ENCODE measurements around the gene SIPA1L3.

SIPA1L3 gene

DNA sequence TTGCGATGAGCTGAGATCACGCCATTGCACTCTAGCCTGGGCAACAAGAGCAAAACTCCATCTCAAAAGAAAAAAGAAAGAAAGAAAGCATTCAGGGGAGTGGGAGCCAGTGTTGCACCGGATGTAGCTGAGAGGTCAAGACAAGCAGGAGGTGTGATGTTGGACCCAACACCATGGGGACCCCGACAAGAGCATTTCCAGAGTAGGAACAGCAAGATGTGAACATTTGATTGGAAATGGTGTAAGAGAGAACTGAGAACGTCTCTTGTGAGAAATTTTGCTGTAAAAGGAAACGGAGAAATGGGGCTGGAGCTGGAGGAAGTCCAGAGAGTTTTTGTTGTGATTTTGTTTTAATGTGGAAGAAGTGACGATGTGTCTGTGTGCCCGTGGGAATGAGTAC is 332.8 kb downstream of the SIPA1L3 start:
- no peak for DNase-seq (ENCODE audit: low read depth)

- DNase-seq (ENCODE audit: low read depth), result no peak
Measured at GRCh38 chr19:38243279-38243673, 336.3 kb downstream of the SIPA1L3 start.

DNA sequence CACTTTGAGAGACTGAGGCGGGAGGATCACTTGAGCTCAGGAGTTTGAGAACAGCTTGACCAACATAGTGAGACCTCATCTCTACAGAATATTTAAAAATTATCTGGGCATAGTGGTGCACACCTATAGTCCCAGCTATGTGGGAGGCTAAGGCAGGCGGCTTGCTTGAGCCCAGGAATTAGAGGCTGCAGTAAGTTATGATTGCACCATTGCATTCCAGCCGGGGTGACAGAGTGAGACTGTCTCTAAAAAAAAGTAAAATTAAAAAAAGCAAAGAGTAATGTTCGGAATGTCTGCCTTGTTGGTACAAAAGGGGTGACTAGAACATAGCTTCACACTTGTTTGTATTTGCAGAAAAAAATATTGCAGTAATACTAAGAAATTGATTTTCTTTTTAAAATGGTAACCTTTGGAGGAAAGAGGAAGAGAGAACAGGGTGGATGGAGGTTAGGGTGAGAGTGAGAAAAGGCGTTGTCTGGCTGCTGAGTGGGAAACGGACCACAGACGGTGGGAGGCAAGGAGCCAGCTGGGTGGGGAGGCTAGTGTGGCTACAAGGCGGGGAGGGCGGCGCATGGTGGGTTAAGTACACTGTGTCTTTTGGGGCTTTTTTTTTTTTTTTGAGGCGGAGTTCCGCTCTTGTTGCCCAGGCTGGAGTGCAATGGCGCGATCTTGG is 339.0 kb downstream of the SIPA1L3 start:
- DNase-seq (ENCODE audit: low read depth), result no peak

DNA sequence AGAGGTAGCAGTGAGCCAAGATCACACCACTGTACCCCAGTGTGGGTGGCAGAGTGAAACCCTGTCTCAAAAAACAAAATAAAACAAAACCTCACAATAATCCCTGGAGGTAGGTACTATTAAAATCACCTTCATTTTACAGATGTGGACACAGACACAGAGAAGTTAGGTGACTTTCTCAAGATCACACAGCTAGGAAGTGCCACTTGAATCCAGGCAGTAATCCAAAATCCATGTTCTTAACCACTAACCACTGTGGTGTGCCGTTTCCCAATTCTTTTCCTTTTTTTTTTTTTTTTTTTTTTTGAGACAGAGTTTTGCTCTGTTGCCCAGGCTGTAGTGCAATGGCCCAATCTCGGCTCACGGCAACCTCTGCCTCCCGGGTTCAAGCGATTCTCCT is 340.1 kb downstream of the SIPA1L3 start:
- DNase-seq (ENCODE audit: low read depth), result no peak

DNA sequence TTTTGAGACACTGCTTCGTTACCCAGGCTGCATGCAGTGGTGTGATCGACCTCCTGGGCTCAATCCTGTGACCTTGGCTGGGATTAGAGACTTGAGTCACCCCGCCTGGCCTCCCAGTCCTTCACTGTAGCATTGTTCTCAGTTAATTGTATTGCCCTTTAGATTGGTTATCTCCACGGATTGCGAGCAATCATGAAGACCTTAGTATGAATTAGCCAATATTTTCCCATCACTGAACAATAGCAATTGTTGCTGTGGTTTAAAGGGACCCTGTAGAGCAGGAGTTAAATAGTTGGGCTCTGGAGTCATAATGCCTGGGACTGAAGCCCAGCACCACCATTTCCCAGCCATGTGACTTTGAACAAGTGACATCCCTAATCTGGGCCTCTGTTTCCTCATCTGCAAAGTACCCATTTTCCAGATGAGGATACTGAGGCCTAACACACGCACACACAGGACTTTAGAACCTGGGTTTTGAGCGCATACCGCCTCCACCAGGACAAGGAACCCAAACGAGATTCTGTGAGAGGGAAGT is 340.8 kb downstream of the SIPA1L3 start:
- no peak for DNase-seq (ENCODE audit: low read depth)

DNA sequence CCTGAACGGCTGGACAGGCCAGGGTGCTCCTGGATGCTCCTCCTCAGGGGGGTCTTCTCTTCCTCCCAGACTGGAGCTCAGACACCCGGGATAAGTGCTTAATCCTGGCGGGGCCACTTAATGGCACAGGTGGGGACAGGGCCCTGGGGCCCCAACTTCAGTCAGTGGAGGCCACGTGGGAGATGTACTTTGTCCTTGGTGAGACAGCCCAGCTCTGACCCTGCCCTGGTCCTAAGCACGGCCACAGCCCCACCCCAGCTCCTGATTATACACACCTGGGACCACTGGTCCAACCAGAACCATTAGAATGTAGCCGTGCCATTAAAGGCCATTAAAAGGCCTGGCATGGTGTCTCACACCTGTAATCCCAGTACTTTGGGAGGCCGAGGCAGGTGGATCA is 341.4 kb downstream of the SIPA1L3 start:
- DNase-seq (ENCODE audit: low read depth), result no peak

DNA sequence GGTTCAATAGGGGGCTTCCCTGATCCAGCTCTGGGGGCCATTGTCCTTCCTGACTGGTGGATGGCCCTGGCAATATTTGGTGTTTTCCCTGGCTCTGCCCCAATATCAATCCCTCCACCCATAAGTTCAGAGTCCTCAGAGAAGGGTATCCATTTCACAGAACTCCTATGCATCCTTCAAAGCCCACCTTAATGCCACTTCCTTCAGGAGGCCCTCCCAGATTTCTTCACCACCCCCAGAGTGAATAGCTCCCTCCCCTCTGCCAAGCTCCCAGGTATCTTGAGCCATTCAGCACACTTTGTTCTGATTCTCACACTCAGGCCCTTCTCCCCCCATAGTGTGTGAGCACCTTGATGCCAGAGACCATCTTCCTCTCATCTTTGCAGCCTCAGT is 343.4 kb downstream of the SIPA1L3 start:
- no peak for DNase-seq (ENCODE audit: low read depth)

GRCh38 chr19:38250821-38251563 is 344.0 kb downstream of the SIPA1L3 start:
- DNase-seq (ENCODE audit: low read depth), result no peak

GRCh38 chr19:38251564-38252051 is 344.6 kb downstream of the SIPA1L3 start:
- DNase-seq (ENCODE audit: low read depth), result no peak

- no peak for DNase-seq (ENCODE audit: low read depth)
Measured at GRCh38 chr19:38252385-38252784, 345.4 kb downstream of the SIPA1L3 start.

DNA sequence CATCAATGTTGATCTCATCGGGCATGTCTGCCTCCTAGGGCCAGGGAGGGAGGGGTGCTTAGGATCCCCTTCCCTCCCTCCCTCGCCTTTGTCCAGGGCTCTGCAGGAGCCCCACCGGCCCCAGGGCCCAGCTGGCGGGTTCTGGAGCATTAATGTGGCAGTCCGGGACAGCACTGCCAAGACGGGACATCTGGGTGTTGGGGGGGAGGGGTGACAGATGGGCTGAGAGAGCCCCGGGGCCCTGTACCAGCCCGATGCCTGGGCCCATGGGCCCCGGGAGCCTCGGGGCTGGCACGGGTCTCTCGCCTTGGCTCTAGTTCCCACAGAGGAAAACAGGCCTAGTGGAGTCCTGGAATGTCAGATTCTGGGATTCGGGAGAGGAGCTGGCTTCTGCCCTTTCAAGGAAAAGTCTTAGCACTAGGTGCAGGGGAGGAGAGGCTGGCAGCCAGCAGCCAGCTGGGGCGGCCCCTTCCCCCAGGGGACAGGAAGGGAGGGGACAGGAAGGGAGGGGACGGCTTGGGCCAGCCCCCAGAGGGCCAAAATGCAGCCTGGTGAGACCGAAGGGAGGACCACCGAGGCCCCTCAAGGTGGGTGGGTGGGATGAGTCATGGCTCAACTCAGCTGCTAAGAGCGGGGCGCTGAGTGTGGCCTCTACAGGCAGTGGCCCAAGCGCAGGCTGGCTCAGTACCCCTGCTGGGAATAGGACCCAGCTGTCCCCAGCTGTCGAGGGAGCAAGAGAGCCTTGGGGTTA is 346.1 kb downstream of the SIPA1L3 start:
- no peak for DNase-seq (ENCODE audit: low read depth)

- no peak for DNase-seq (ENCODE audit: low read depth)
Measured at GRCh38 chr19:38253788-38254187, 346.8 kb downstream of the SIPA1L3 start.

DNA sequence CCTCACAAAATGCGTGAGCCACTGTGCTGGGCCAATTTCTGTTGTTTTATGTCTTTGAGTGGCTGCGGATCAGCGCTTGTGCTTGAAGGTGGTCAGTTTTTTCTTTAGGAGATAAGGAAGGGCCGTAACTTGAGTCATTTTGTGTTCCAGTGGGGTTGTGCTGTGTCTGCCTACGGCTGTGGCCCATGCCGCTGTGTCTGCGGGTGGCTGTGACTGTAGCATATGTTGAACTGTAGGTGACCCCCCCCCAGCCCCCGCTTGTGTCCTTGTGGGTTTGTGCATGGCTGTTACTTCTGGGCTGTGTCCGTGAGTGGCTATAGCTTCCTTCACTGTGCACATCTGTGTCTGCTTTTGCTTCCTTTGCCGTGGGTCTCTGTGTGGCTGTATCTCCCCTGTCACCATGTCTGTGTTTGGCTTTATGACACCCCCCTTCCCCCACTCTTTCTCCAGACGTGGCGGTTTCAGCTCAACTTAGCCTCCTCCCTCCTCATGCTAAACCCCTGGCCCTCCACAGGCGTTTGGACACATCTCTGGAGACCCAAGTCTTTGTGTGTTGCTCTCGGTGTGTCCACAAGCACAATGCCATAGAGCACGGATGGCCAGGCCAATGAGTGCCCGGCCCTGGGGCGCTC is 348.5 kb downstream of the SIPA1L3 start:
- DNase-seq (ENCODE audit: low read depth), result no peak

All from activated T-helper 1 cell treated with Interleukin-2 at 50 U/mL for 16 hours (primary cell).